Activated effector memory CD4-positive, alpha-beta T cell treated with anti-CD3 and anti-CD28 coated beads, Interleukin-2, amount 50 U/mL, for 16 hours (primary cell): ENCODE results near the gene IDH3A.
"Not testable (repeated sequence)": the region's sequence is repeated elsewhere in the genome, so short reads cannot be mapped to it uniquely, and the experiment has no call there.

Source experiments
- DNase-seq: peaks from one replicate; pipeline ENCODE4 v3.0.0-alpha.2; 2020

Gene IDH3A

DNA sequence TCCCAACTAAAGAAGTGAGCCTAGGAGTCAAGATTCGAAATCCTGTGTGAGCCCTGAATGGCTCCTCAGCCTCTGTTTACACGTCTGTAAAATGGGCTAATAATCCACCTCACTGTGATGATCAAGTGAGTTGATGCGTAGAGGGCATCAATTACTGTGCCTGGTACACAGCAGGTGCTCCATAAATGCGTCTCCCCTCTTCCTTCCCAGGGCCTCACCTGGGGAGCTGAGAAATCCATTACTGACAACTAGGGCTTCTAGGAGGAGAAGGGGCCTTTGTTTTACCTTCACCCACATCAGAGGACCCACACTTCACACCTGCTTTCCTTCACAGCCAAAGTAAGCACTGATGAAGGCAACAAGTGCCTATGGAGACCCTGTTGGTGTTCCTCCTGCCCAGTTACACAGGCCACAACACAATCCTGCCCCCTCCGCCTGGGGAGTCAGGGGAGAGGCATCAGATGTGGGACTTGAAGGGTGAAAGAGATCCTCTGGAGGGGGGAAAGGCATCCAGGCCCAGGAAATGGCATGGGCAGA is 19.3 kb upstream of the IDH3A start:
- DNase-seq, result peak; percentile 62

DNA sequence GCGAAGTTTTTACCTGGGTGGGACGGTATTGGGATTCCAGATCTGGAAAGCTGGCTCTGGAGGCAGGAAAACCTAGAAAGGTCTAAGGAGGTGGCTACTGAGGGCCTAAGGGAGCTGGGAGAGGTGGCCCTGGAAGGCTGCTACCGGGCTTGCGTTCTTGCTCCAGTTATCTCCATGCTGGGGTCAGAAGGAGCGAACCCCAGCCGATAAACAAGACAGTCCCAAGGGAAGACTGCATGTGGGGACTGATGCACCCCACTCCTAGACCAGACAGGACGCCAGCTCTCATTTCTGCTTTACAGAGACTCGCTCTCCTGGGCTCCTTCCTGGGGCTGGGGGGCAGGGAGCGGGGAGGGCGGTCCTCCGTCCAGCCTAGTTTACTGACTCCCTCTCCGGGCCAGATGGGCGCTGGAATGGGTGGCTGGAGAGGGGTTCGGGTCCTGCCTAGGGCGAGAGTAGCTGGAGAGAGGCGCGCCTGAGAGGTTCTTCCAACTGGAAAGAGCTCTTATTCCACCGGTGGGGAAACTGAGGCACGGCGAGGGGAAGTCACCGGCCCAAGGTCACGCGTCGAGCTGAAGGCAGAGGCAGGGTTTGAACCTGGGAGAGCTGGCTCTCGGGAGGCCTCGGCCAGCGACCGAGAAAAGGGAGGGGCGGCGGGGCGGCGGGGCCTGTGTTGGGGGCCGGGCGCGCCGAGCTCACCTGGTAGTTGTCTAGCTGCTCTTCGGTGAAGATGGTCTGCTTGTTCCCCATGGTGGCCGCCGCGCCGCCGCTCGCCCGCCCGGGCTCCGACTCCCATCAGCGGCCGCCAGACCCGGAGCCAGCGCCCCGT is 18.5 kb upstream of the IDH3A start:
- no peak for DNase-seq

- DNase-seq, result peak; percentile 92
These were observed 17.7 kb upstream of the IDH3A start, which contains the start of gene CIB2 for GRCh38 chr15:78131295-78132061. Gene CIB2, minus strand, starts transcription at chr15:78131445. Its CDS starts 230 bp downstream, at chr15:78131215.

GRCh38 chr15:78133801-78134200 is 15.4 kb upstream of the IDH3A start:
- peak; percentile 5 for DNase-seq

GRCh38 chr15:78139578-78139977 is 9.6 kb upstream of the IDH3A start:
- DNase-seq, result no peak

DNA sequence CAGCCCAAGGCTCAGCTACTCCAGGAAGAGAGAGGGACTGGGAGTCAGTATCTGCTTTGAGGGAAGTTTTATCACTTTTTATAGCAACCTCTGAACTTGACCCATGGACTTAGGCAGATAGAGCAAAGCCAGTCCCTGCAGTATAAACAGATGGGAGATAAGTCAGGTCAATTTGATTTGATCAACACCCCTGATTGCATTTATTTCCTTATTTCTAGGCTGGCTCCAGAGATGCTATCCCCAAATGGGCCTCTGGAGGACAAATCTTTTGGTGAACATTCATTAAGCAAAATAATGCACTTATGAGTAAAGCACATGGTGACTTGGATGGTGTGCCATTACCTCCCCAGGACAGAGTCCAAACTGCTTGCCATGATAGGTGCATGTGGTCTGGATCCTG is 8.9 kb upstream of the IDH3A start:
- no peak for DNase-seq

DNA sequence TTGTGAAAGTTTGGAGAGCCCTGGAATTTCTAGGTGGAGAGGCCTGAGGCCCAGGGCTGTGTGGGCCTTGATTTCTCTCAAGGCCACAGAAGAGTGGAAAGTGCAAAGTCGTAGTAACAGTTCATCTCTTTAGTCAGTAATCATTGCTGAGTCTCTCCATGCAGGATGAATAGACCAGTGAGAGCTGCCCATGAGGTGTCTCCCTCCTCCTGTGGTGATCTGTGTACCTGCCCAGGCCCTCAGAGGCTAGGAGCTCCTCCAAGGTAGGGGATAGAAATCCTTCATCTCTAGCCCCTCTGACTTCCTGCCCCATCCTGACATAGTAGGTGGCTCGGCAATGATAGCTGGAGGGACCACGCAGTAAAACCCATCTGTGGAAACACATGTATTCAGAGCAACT is 6.8 kb upstream of the IDH3A start:
- DNase-seq, result no peak

DNA sequence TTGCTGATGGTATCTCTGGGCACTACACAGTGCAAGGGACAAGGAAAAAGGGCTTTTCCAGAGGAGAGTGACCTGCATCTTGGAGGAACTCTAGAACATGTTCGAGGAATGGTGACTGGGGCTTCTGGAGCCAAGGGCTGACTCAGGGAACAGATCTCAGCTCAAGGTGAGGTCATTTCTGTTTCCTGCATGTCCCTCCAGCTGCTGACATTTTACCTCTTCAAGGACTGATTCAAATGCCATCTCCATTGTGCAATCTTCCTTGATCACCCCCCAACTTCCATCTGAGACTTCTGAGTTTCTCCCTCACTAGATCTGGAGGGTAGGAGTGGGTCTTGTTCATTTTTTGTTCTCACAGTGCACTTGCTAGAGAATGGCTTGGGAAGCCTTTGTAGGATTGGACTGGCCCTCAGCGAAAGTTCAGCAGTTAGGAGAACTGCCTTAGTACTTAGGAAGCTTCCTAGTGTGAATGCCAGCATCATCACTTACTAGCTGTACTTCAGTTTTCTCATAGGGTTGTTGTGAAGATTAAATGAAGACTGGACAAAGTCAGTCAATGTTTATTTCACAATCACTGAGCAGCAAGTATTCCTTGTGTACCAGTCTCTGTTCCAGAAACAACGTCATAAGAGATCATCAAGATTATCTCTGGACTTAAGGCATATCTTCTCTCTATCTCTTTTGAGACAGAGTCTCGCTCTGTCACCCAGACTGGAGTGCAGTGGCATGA is 2.6 kb upstream of the IDH3A start:
- DNase-seq, result no peak

GRCh38 chr15:78147566-78147965 is 1.6 kb upstream of the IDH3A start:
- no peak for DNase-seq

DNA sequence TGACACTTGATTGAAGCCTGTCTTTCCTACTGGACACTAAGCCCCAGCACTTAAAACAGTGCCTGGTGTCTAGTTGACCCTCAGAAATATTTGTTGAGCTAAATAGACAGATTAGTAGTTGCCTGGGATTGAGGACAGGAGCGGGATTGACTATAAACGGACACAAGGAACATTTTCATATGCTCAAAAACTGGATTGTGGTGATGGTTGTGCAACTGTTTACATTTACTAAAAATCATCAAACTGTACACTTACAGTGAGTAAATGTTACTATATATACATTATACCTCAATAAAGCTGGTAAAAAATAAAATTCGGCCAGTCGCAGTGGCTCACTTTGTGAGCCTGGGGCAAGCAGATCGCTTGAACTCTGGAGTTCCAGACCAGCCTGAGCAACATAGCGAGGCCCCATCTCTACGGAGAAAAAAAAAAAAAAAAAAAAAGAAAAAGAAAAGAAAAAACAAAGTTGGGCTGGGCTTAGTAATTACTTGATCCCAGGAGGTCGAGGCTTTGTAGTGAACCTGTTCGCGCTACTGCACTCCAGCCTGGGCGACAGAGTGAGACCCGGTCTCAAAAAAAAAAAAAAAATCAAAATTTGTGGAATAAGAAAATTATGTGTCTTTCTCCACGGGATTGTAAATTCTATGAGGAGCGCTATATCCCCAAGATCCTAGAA is 632 bp upstream of the IDH3A start:
- DNase-seq, result no peak

DNA sequence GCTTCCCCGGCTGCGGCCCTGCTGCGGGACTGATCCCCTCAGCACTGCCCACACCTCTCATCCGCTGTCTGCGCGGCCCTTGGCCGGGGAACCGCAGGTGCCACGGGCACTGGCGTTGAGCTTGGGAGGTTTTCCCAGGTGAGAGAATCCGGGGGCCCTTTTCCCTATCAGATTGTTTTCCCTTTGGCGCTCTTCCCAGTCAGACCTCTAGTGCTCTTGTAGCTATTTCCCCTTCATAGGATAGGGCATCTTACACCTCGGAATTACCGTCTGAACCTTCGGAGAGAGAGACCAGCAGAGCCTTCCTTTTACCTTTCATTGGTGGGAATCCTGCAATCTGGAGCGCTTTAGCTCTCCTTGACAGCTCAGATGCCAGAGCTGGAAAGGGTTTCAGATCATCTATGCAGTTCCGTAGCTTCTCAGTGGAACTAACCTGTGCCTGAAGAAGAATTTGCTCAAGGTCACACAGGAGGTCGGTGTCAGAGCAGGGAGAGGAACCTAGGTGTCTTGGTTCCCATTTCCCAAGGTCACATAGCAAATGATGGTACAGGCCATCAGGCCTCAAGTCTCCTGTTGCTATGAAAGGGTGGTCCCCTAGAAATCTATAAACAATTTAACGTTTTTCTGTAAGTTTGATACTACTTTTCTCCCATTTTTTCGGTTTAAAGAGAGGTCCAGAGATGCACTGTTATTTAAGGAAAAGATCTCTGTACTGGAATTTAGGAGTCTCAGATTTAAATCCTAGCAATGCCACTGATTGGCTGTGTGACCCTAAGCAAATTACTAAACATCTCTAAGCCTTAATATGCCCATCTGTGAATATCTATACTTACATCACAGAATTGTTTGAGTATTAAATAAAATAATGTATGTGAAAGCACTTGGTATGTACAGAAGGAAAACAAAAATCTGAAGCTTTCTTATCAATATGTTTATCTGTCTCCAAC is 916 bp downstream of the IDH3A start:
- DNase-seq, result no peak

DNA sequence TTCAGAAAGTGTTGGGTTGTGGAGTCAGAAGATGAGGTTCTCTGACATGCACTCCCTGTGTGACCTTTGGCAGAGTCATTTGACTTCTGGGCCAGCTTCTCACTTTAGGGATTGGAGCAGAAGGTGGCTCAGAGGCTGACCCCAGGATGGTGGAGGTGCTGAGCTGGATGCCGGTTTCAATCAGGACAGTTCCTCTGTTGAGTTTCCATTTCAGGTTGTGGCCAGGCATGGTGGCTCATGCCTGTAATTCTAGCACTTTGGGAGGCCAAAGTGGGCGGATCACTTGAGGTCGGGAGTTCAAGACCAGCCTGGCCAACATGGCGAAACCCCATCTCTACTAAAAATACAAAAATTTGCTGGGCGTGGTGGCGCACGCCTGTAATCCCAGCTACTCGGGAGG is 1.9 kb downstream of the IDH3A start:
- DNase-seq, result not testable (repeated sequence)

DNA sequence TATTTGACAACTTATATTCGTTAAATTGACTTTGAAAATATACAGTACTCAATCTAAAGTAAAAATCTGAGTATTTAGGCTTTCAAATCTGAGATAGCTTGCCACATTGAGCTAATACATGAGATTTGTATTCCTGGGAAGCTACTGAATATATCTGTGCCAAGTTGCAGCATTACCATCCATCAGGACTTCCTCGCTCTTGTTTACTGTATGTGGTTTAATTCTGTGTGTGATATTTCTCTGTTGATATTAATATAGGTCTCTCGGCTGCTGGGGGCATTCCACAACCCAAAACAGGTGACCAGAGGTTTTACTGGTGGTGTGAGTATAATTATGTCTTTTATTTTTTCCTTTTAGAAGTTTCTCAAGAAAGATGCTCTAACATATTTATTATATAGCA is 5.8 kb downstream of the IDH3A start:
- DNase-seq, result no peak

DNA sequence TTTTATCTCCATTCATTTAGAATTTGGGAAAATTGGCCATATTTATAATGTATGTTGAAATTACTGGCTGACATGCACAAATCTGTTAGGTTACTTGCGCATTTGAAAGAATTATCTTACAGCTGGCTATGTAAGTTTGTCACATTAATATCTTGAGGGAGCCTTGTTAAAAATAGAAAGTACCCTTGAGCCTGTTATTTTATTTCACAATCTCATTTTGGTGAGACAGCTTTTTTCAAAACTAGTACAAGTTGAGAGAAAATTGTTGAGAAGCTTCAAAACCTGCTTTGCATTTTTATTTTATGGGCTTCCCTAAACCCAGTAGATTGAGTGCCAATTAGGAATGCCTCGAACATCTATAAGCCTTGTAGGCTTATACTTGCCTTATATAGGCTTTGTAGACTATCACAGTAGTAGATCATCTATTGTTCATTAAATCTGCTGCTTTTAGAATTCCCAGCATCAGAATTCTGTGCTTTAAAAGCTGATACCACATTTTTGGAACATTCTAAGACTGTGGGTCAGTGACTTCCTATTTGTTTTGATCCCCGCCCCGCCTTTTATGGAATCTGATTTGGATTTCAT is 6.3 kb downstream of the IDH3A start:
- DNase-seq, result no peak

- no peak for DNase-seq
These were observed 7.5 kb downstream of the IDH3A start for GRCh38 chr15:78156653-78157052.

- DNase-seq, result no peak
These were observed 8.0 kb downstream of the IDH3A start for GRCh38 chr15:78157203-78157602.

GRCh38 chr15:78159395-78159794 is 10.2 kb downstream of the IDH3A start:
- DNase-seq, result no peak

- no peak for DNase-seq
These were observed 12.9 kb downstream of the IDH3A start for GRCh38 chr15:78162038-78162437.

- no peak for DNase-seq
These were observed 14.8 kb downstream of the IDH3A start for GRCh38 chr15:78164010-78164409.

DNA sequence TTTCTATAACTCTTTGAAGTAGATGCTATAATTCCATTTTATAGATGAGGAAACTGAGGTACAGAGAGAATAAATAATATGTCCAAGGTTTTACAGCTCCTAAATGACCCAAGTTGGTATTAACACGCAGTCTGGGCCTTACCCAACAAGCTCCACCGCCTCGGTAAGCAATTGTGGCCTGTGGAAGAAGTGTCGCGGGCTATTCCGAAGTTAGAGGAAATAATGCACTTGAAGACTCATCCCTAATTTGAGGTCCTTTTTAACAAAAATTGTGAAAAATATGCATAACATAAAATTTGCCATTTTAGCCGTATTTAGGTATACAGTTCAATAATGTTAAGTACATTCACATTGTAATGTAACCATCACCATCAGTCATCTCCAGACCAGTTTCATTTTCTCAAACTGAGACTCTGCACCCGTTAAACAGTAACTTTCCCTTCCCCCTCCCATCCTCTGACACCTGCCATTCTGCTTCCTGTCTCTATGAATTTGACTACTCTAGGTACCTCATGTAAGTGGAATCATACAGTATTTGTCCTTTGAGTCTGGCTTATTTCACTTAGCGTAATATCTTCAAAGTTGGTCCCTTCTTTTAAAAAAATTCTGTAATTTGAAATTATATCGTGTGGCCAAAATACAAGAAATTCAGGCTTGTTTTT is 18.2 kb downstream of the IDH3A start:
- no peak for DNase-seq
